ENCODE measurements around the gene MALRD1. TPM values are rescaled to one million over a fixed set of nuclear protein-coding genes. Genes with fewer than 3 reads are reported as not detected.

MALRD1 gene
- total RNA-seq, 2 experiments from 2014 or later = not detected

GRCh38 chr10:19616966-19617365 lies 568.4 kb downstream of the MALRD1 start:
- no peaks in the 10 kb centered on the region for H3K9me3 ChIP-seq (ENCODE audit: control insufficient read depth in 1 of 2, insufficient read depth in 1 of 2, low read length in 2 of 2)
- no peak overlapping the region for H3K4me3 ChIP-seq (ENCODE audit: low read length)
- no peaks in the 10 kb centered on the region for H3K27me3 Mint-ChIP-seq
- H3K27ac ChIP-seq (ENCODE audit: low read depth in 1 of 2, low read length in 2 of 2) = no peak overlapping the region
- ChIA-PET CTCF (no interaction called here), POLR2A (no interaction called here)
- intact Hi-C loops (cut with DNase I, micrococcal nuclease) = no loop called here
- H3K4me1 Mint-ChIP-seq (ENCODE audit: low read depth) = no peaks in the 10 kb centered on the region
- H3K36me3 ChIP-seq (ENCODE audit: insufficient read depth, low read length) = no peaks in the 10 kb centered on the region
- no peak for ATAC-seq (ENCODE audit: poor library complexity)
- no peaks in the 10 kb centered on the region for H3K4me1 ChIP-seq (ENCODE audit: insufficient read depth, low read length)
- DNase-seq = no peak
- no peak overlapping the region for H3K27ac Mint-ChIP-seq
- no peaks in the 10 kb centered on the region for H3K36me3 Mint-ChIP-seq (ENCODE audit: low read depth)
- H3K4me3 Mint-ChIP-seq = no peak overlapping the region
- H3K9me3 Mint-ChIP-seq = no peaks in the 10 kb centered on the region
- no peaks in the 10 kb centered on the region for H3K27me3 ChIP-seq (ENCODE audit: control insufficient read depth in 1 of 2, insufficient read depth in 2 of 2, low read length in 2 of 2)
- no peak for TF ChIP-seq CTCF (IDR thresholded peaks at IDR 0.05)

GRCh38 chr10:19620811-19621210 lies 572.2 kb downstream of the MALRD1 start:
- no peak overlapping the region for H3K4me3 Mint-ChIP-seq
- no peak overlapping the region for H3K27ac Mint-ChIP-seq
- CTCF ChIA-PET = no interaction called here
- no peak for DNase-seq
- H3K4me1 Mint-ChIP-seq (ENCODE audit: low read depth) = no peaks in the 10 kb centered on the region
- intact Hi-C loops (cut with DNase I, micrococcal nuclease) = no loop called here
- H3K36me3 Mint-ChIP-seq (ENCODE audit: low read depth) = no peaks in the 10 kb centered on the region
- no peaks in the 10 kb centered on the region for H3K27me3 ChIP-seq (ENCODE audit: control insufficient read depth in 1 of 2, insufficient read depth in 2 of 2, low read length in 2 of 2)
- no peak for ATAC-seq (ENCODE audit: poor library complexity)
- H3K4me3 ChIP-seq (ENCODE audit: low read length) = no peak overlapping the region
- H3K36me3 ChIP-seq (ENCODE audit: insufficient read depth, low read length) = no peaks in the 10 kb centered on the region
- no peaks in the 10 kb centered on the region for H3K4me1 ChIP-seq (ENCODE audit: insufficient read depth, low read length)
- H3K9me3 Mint-ChIP-seq = no peaks in the 10 kb centered on the region
- H3K27me3 Mint-ChIP-seq = no peaks in the 10 kb centered on the region
- no peak for TF ChIP-seq CTCF (IDR thresholded peaks at IDR 0.05)
- H3K27ac ChIP-seq (ENCODE audit: low read depth in 1 of 2, low read length in 2 of 2) = no peak overlapping the region
- no peaks in the 10 kb centered on the region for H3K9me3 ChIP-seq (ENCODE audit: control insufficient read depth in 1 of 2, insufficient read depth in 1 of 2, low read length in 2 of 2)
- POLR2A ChIA-PET = no interaction called here

GRCh38 chr10:19623321-19623720 lies 574.7 kb downstream of the MALRD1 start:
- ATAC-seq (ENCODE audit: poor library complexity) (no peak), DNase-seq (no peak)
- Mint-ChIP-seq H3K4me3 (no peak overlapping the region), H3K9me3 (no peaks in the 10 kb centered on the region), H3K4me1 (ENCODE audit: low read depth) (no peaks in the 10 kb centered on the region), H3K27ac (no peak overlapping the region), H3K36me3 (ENCODE audit: low read depth) (no peaks in the 10 kb centered on the region), H3K27me3 (no peaks in the 10 kb centered on the region)
- CTCF ChIA-PET = no interaction called here
- Histone ChIP-seq H3K36me3 (ENCODE audit: insufficient read depth, low read length) (no peaks in the 10 kb centered on the region), H3K9me3 (ENCODE audit: control insufficient read depth in 1 of 2, insufficient read depth in 1 of 2, low read length in 2 of 2) (no peaks in the 10 kb centered on the region), H3K4me1 (ENCODE audit: insufficient read depth, low read length) (no peaks in the 10 kb centered on the region), H3K27ac (ENCODE audit: low read depth in 1 of 2, low read length in 2 of 2) (no peak overlapping the region), H3K27me3 (ENCODE audit: control insufficient read depth in 1 of 2, insufficient read depth in 2 of 2, low read length in 2 of 2) (no peaks in the 10 kb centered on the region), H3K4me3 (ENCODE audit: low read length) (no peak overlapping the region)
- no peak for TF ChIP-seq CTCF (IDR thresholded peaks at IDR 0.05)
- intact Hi-C loops (cut with DNase I, micrococcal nuclease) = no loop called here
- POLR2A ChIA-PET = no interaction called here

Data from CD4-positive, alpha-beta T cell (primary cell).